Mucosa of rectum (tissue), 2 donors: Measurements from ENCODE around the gene RIOK1.

Experiments
- H3K27ac ChIP-seq, 2 donors: one replicate each; pipeline ENCODE4 v1.7.0; 2013; ENCODE audit warnings: inconsistent platforms in 2 of 2, low read depth in 2 of 2, low read length in 2 of 2
- H3K27me3 ChIP-seq, 2 donors: one replicate each; pipeline ENCODE4 v1.7.0; 2013; ENCODE audit warnings: low read length in 2 of 2; ENCODE audit not compliant: control insufficient read depth in 2 of 2, insufficient read depth in 2 of 2
- H3K36me3 ChIP-seq, 2 donors: one replicate each; pipeline ENCODE4 v1.7.0; 2013; ENCODE audit warnings: low read length in 2 of 2; ENCODE audit not compliant: control insufficient read depth in 2 of 2, insufficient read depth in 2 of 2
- H3K4me1 ChIP-seq, 2 donors: one replicate each; pipeline ENCODE4 v1.7.0; 2013; ENCODE audit warnings: low read length in 2 of 2, mild to moderate bottlenecking in 1 of 2; ENCODE audit not compliant: control insufficient read depth in 2 of 2, insufficient read depth in 2 of 2
- H3K4me3 ChIP-seq, 2 donors: one replicate each; pipeline ENCODE4 v1.7.0; 2013; ENCODE audit warnings: low read length in 2 of 2
- H3K9ac ChIP-seq, 2 donors: one replicate each; pipeline ENCODE4 v1.7.0; 2013; ENCODE audit warnings: low read length in 2 of 2, low read depth in 1 of 2, mild to moderate bottlenecking in 1 of 2
- H3K9me3 ChIP-seq, 2 donors: one replicate each; pipeline ENCODE4 v1.7.0; 2013; ENCODE audit warnings: low read length in 2 of 2; ENCODE audit not compliant: control insufficient read depth in 2 of 2
- donor health status: healthy.
- donor health status: Normal muscosa, but diverticular disease.

The RIOK1 gene

DNA sequence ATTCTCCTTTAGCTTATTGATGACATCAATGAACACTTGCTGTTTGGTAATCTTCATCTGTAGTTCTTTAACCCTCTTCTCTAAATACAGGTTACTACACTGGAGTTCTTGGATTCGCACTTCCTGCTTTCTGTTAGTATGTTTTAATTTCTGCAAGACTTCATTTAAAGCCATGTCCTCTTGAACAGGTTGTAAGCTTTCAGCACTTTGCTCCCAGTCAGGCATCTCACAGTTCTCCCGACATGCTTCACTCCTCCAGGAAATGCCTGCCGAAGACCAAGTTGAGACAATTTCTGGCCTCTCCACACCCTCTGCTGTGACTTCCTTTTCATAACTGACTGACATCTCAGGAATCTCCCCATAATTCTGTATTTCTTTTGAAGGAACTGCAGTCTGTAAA, 15.9 kb upstream of the RIOK1 start:
- Histone ChIP-seq H3K9ac (no peak overlapping the region), H3K4me1 (no peaks in the 10 kb centered on the region), H3K4me3 (no peak overlapping the region), H3K27ac (no peak overlapping the region), H3K36me3 (no peaks in the 10 kb centered on the region), H3K9me3 (no peaks in the 10 kb centered on the region), H3K27me3 (no peaks in the 10 kb centered on the region)

DNA sequence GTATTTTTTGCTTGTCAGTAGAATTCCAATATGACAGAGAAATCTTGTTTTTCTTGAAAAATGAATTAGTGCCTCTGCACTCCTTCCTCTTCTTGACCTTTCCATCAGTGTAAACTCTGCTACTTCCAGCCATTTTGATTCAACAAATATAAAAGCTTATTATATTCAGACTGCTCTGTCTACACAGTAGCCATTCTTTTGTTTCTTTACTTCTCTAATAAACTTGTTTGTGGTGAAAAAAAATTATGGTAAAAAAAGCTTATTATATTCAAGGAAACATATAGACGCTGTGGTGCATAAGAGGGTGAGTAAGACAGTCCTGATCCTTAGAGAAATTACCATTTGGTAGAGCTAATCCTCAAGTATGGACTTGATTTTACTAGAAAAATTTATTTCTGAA, 11.6 kb upstream of the RIOK1 start:
- no peak overlapping the region for H3K9ac ChIP-seq
- no peak overlapping the region for H3K27ac ChIP-seq
- H3K9me3 ChIP-seq = no peaks in the 10 kb centered on the region

DNA sequence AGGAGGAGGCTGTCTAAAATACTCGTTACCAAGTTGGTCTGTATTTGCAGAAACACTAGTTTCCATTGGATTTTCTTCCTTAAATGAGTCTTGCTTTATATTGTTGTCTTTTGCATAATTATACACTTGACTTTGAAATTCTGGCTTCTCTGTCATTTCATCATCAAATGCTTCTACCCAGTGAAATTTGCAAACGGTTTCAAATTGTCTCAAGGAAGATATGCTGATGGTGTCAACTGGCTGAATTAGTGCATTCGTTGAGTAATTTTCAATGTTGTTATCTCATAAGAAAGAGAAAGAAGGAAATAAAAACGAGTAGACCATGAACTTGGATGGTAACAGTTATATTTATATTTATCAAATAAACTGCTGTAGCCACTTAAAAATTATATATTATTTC, 10.9 kb upstream of the RIOK1 start:
- no peaks in the 10 kb centered on the region for H3K4me1 ChIP-seq
- H3K27ac ChIP-seq = no peak overlapping the region
- no peaks in the 10 kb centered on the region for H3K27me3 ChIP-seq
- H3K9ac ChIP-seq = no peak overlapping the region
- H3K36me3 ChIP-seq = no peaks in the 10 kb centered on the region
- no peak overlapping the region for H3K4me3 ChIP-seq
- no peaks in the 10 kb centered on the region for H3K9me3 ChIP-seq

More for the DNA sequence above, 11.6 kb upstream of the RIOK1 start:
- Histone ChIP-seq H3K36me3 (no peaks in the 10 kb centered on the region), H3K4me1 (no peaks in the 10 kb centered on the region), H3K4me3 (no peak overlapping the region), H3K27me3 (no peaks in the 10 kb centered on the region)

DNA sequence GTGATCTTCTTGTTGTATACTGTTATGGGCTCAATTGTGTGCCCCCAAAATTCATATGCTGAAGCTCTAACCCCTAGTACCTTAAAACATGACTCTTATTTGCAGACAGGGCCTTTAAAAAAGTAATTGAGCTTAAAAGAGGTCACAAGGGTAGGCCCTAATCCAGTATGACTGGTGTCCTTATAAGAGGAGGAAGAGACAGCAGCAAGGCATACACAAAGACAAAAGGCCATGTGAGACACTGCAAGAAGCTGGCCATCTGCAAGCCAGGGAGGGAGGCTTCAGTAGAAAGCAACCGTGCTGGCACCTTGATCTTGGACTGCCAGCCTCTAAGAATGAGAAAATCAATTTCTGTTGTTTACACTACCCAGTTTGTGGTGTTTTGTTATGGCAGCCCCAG, 8.5 kb upstream of the RIOK1 start:
- H3K9me3 ChIP-seq = no peaks in the 10 kb centered on the region
- H3K36me3 ChIP-seq = no peaks in the 10 kb centered on the region
- no peaks in the 10 kb centered on the region for H3K27me3 ChIP-seq
- H3K4me3 ChIP-seq = no peak overlapping the region
- H3K9ac ChIP-seq = no peak overlapping the region
- no peaks in the 10 kb centered on the region for H3K4me1 ChIP-seq
- no peak overlapping the region for H3K27ac ChIP-seq

DNA sequence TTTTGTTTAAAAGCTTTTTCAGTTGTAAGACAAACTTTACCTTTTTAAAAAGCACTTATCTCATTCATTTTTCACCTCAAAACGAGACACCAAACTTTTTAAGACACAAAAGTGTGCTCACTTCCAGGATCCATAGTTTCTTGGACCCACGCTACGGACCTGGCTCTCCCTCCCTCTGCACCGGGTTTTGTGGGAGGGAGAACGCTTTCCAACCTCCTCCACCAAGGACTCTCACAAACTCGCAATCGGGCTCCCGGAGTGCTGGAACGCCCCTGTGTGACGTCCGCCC, 502 bp upstream of the RIOK1 start:
- H3K9ac ChIP-seq = peak overlapping the region; percentile 87 to 97
- H3K27ac ChIP-seq = peak overlapping the region; percentile 97 to 99
- H3K36me3 ChIP-seq = peaks cover 4 to 12% of the 10 kb centered on the region in 2 donors

DNA sequence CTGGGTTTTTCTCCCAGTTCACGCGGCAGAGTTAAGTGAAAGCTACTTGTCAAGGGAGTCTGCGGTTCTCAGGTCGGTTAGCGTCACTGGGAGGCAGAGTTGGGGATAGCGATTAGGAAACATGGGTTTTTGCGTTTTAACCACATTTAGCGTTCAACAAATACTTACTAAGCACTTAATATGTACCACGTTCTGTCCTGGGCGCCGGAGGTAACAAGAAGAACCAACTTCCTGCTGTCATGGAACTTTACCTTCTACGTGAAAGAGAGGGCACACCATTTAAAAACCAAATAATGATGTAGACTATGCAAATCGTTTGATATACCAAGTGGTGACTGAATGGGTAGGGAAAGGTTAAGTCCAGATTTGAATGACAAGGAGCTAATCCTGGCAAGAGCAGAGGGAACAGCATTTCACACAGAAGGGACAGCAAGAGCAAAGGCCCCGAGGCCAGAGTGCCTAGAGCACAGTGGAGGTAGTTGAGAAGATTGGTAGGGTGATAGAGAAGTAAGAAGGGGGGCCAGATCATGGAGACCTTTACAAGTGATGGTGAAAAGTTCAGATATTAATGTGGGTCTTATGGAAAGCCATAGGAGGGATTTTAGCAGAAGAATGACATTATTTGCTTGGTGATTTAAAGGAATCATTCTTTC, 744 bp downstream of the RIOK1 start:
- Histone ChIP-seq H3K36me3 (peaks cover 4 to 13% of the 10 kb centered on the region in 2 donors), H3K9me3 (no peaks in the 10 kb centered on the region), H3K9ac (peak overlapping the region; percentile 87 to 97), H3K4me3 (peak overlapping the region; percentile 96 to 97), H3K27me3 (no peaks in the 10 kb centered on the region), H3K27ac (peak overlapping the region; percentile 97 to 99), H3K4me1 (peaks cover 11 to 18% of the 10 kb centered on the region in 2 donors)

More for the DNA sequence above, 502 bp upstream of the RIOK1 start:
- Histone ChIP-seq H3K4me1 (peaks cover 11 to 18% of the 10 kb centered on the region in 2 donors), H3K27me3 (no peaks in the 10 kb centered on the region), H3K9me3 (no peaks in the 10 kb centered on the region), H3K4me3 (peak overlapping the region; percentile 96 to 97)

DNA sequence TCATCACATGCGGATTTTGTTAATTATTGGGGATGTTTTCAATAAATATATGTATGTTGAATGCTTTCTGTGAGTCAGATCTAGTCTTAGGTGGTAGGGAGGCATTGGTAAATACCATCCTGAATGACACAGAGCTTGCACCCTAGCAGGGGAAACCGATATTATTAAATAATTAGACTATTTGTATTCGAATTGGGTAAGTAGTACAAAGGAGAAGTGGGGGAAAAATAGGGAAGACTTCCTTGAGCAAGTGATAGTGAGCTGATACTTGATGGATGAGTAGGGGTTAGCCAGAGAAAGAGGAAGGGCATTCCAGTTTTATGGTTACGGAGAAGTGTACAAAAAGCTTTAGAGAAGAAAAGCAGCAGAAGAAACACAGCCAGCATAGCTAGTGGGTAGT, 1.5 kb downstream of the RIOK1 start:
- H3K9me3 ChIP-seq = no peaks in the 10 kb centered on the region
- peak overlapping the region in 1 of 2 donors; percentile 96 for H3K4me3 ChIP-seq
- no peaks in the 10 kb centered on the region for H3K27me3 ChIP-seq
- H3K36me3 ChIP-seq = peaks cover 9 to 16% of the 10 kb centered on the region in 2 donors
- H3K4me1 ChIP-seq = peaks cover 11 to 18% of the 10 kb centered on the region in 2 donors
- H3K27ac ChIP-seq = no peak overlapping the region
- H3K9ac ChIP-seq = no peak overlapping the region

DNA sequence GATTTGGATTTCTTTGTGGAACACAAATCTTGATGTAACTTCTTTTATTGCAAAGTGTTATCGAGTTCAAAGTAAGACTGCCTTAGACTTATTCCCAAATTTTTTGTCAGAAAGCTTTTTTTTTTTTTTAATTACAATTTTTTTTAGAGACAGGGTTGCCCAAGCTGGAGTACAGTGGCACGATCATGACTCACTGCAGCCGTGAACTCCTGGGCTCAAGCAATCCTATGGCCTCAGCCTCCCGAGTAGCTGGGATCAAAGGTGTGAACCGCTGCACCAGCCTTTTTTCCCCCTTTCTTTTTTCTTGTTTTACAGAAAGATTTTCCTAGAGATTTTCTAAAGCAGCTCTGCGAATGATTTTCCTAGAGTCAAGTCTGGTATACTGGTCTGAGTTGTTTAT, 2.8 kb downstream of the RIOK1 start:
- Histone ChIP-seq H3K4me3 (no peak overlapping the region), H3K27ac (no peak overlapping the region), H3K4me1 (peaks cover 11 to 18% of the 10 kb centered on the region in 2 donors), H3K27me3 (no peaks in the 10 kb centered on the region), H3K9ac (no peak overlapping the region), H3K36me3 (peaks cover 9 to 20% of the 10 kb centered on the region in 2 donors), H3K9me3 (no peaks in the 10 kb centered on the region)

DNA sequence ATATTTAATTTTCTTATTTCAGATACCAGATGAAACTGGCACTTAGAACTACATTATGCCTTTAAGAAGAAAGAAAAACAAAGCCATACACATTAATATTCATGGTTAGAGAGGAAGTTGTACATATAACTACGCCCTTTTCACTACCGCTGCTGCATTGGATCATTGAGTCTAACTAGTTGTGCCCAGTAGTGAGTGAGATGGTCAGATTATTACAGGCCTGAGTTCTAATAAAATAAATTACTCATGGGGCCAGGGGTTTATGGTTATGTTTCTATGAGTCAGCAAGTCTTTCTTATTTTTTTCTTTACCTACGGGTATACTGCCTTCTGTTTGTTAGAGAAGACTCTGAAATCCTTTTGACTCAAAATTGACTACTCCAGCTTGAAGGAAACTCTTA, 11.5 kb downstream of the RIOK1 start:
- H3K27ac ChIP-seq = no peak overlapping the region
- no peak overlapping the region for H3K4me3 ChIP-seq
- H3K36me3 ChIP-seq = peaks cover 42 to 61% of the 10 kb centered on the region in 2 donors
- H3K27me3 ChIP-seq = no peaks in the 10 kb centered on the region
- no peaks in the 10 kb centered on the region for H3K4me1 ChIP-seq
- H3K9ac ChIP-seq = no peak overlapping the region
- no peaks in the 10 kb centered on the region for H3K9me3 ChIP-seq

DNA sequence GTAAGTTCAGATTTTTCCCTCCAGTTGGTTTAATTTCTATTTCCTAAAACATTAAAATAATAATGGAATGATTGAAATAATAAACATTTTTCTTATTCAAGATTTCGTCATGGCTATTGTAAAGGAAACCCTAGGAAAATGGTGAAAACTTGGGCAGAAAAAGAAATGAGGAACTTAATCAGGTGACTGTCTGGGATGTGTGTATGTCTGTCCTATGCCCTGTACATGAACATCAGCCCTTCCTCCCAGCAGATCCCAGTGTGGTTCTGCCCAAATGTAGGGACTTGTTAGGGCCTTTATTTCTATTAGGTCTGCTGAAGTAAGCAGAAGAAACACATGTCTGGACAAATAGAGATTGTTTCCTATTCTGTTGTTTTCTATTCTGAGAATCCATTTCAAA, 13.1 kb downstream of the RIOK1 start:
- Histone ChIP-seq H3K27me3 (no peaks in the 10 kb centered on the region), H3K9me3 (no peaks in the 10 kb centered on the region), H3K9ac (no peak overlapping the region), H3K4me3 (no peak overlapping the region), H3K27ac (no peak overlapping the region), H3K36me3 (peaks cover 53 to 71% of the 10 kb centered on the region in 2 donors), H3K4me1 (no peaks in the 10 kb centered on the region)

DNA sequence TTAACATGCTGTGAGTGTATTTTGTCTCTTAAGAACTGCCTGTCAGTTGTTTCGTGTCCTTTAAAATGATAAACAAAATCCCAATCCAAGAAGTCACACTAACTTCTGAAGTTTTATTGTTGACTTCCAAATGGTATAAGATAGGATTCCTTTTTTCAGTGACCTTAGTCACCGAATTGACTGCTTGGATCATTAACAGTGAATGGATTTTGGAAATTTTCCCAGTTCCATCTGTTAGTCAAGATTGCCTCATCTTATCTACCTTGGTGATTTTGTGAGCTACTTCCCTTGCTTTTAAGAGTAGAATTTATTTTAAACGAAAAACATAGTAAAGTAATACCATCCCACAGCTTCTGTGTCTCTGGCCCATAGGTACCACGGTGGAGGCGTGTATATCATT, 14.9 kb downstream of the RIOK1 start:
- H3K4me3 ChIP-seq = no peak overlapping the region
- H3K36me3 ChIP-seq = peaks cover 50 to 71% of the 10 kb centered on the region in 2 donors
- H3K9me3 ChIP-seq = no peaks in the 10 kb centered on the region
- no peak overlapping the region for H3K27ac ChIP-seq
- H3K27me3 ChIP-seq = no peaks in the 10 kb centered on the region
- no peak overlapping the region for H3K9ac ChIP-seq
- peaks cover 0 to 1% of the 10 kb centered on the region in 2 donors for H3K4me1 ChIP-seq
